Right atrium auricular region (tissue), 2 donors: ENCODE results near the gene RALGPS2. TPM values are rescaled to one million over a fixed set of nuclear protein-coding genes. Genes with fewer than 3 reads are reported as not detected.
A peak's percentile ranks its signal among the peaks of the same experiment; 100 is the strongest.

ENCODE experiments used
- DNase-seq: peaks from one replicate; pipeline ENCODE4 v3.0.0-alpha.2; 2019; ENCODE audit warnings: low spot score
- H3K27ac ChIP-seq, 2 donors: fragments of 200-600 bp; sonication (generic); 1 replicate in 1 of 2; 2 replicates in 1 of 2; pipeline ENCODE4 v1.5.1; 2016 to 2019
- H3K27me3 ChIP-seq, 2 donors: fragments of 200-600 bp; sonication (generic); one replicate each; pipeline versions ENCODE4 v1.5.1 to v1.6.0; 2017 to 2019
- H3K36me3 ChIP-seq: fragments of 200-600 bp; sonication (generic); one replicate; pipeline ENCODE4 v1.5.1; 2016
- H3K4me1 ChIP-seq, 2 donors: fragments of 200-600 bp; sonication (generic); one replicate each; pipeline versions ENCODE4 v1.5.1 to v1.6.0; 2017 to 2019
- H3K4me3 ChIP-seq, 2 donors: fragments of 200-600 bp; sonication (generic); 1 replicate in 1 of 2; 2 replicates in 1 of 2; pipeline ENCODE4 v1.5.1; 2017 to 2019; ENCODE audit warnings: mild to moderate bottlenecking in 1 of 2, moderate library complexity in 1 of 2
- H3K9me3 ChIP-seq, 2 donors: fragments of 200-600 bp; sonication (generic); one replicate each; pipeline ENCODE4 v1.5.1; 2019
- CTCF ChIP-seq, 2 donors: fragments of 200-600 bp; sonication (generic); IDR thresholded peaks; one replicate each; pipeline ENCODE4 v1.5.1; 2019; ENCODE audit warnings: antibody characterized with exemption in 2 of 2
- total RNA-seq, 2 donors: library from RNA; depleted of rRNA; stranded (reverse); fragments of >200 nt; gene quantifications; one replicate each; pipeline ENCODE4 v1.1.0, GENCODE V29; 2016

RALGPS2 gene
- total RNA-seq, 2 donors from 2014 or later, result 9.0 to 16.1 TPM

- DNase-seq, result peak; percentile 53
- peaks cover 0 to 44% of the 10 kb centered on the region in 2 donors for H3K4me1 ChIP-seq
These were observed 215.2 kb downstream of the RALGPS2 start for GRCh38 chr1:178940068-178940765.

GRCh38 chr1:178941261-178941689 lies 216.2 kb downstream of the RALGPS2 start:
- Histone ChIP-seq H3K4me3 (no peak overlapping the region), H3K27ac (no peak overlapping the region), H3K36me3 (no peaks in the 10 kb centered on the region), H3K27me3 (no peaks in the 10 kb centered on the region), H3K9me3 (no peaks in the 10 kb centered on the region), H3K4me1 (peaks cover 0 to 44% of the 10 kb centered on the region in 2 donors)
- no peak for TF ChIP-seq CTCF (IDR thresholded peaks at IDR 0.05)
- DNase-seq, result peak; percentile 53

More at GRCh38 chr1:178940068-178940765, 215.2 kb downstream of the RALGPS2 start:
- Histone ChIP-seq H3K9me3 (no peaks in the 10 kb centered on the region), H3K27me3 (no peaks in the 10 kb centered on the region), H3K36me3 (no peaks in the 10 kb centered on the region), H3K27ac (peak overlapping the region; percentile 79 to 81), H3K4me3 (no peak overlapping the region)
- TF ChIP-seq CTCF (IDR thresholded peaks at IDR 0.05), result no peak

- Histone ChIP-seq H3K27me3 (no peaks in the 10 kb centered on the region), H3K4me1 (peaks cover 0 to 44% of the 10 kb centered on the region in 2 donors), H3K27ac (peak overlapping the region in 1 of 2 donors; percentile 55), H3K4me3 (no peak overlapping the region), H3K36me3 (no peaks in the 10 kb centered on the region), H3K9me3 (no peaks in the 10 kb centered on the region)
- TF ChIP-seq CTCF (IDR thresholded peaks at IDR 0.05), result no peak
- DNase-seq, result peak; percentile 59
These were observed 216.8 kb downstream of the RALGPS2 start for GRCh38 chr1:178941849-178942248.

- no peaks in the 10 kb centered on the region for H3K9me3 ChIP-seq
- H3K4me1 ChIP-seq, result peaks cover 0 to 44% of the 10 kb centered on the region in 2 donors
- H3K27ac ChIP-seq, result peak overlapping the region; percentile 34 to 55
- no peak overlapping the region for H3K4me3 ChIP-seq
- no peaks in the 10 kb centered on the region for H3K36me3 ChIP-seq
- DNase-seq, result peak; percentile 78
- no peaks in the 10 kb centered on the region for H3K27me3 ChIP-seq
- no peak for TF ChIP-seq CTCF (IDR thresholded peaks at IDR 0.05)
These were observed 217.5 kb downstream of the RALGPS2 start for GRCh38 chr1:178942285-178943198.

- peaks cover 0 to 23% of the 10 kb centered on the region in 2 donors for H3K4me1 ChIP-seq
- TF ChIP-seq CTCF (IDR thresholded peaks at IDR 0.05), result no peak
- H3K27me3 ChIP-seq, result no peaks in the 10 kb centered on the region
- H3K27ac ChIP-seq, result no peak overlapping the region
- no peaks in the 10 kb centered on the region for H3K36me3 ChIP-seq
- H3K4me3 ChIP-seq, result no peak overlapping the region
- H3K9me3 ChIP-seq, result no peaks in the 10 kb centered on the region
- DNase-seq, result peak; percentile 47
These were observed 219.7 kb downstream of the RALGPS2 start for GRCh38 chr1:178944729-178945128.
